ENCODE data around the gene PKD2. TPM values are rescaled to one million over a fixed set of nuclear protein-coding genes. Genes with fewer than 3 reads are reported as not detected.
"Not testable (repeated sequence)": the region's sequence is repeated elsewhere in the genome, so short reads cannot be mapped to it uniquely, and the experiment has no call there.

PKD2 gene
- total RNA-seq, 2 donors from 2014 or later = 58.1 to 93.8 TPM

DNA sequence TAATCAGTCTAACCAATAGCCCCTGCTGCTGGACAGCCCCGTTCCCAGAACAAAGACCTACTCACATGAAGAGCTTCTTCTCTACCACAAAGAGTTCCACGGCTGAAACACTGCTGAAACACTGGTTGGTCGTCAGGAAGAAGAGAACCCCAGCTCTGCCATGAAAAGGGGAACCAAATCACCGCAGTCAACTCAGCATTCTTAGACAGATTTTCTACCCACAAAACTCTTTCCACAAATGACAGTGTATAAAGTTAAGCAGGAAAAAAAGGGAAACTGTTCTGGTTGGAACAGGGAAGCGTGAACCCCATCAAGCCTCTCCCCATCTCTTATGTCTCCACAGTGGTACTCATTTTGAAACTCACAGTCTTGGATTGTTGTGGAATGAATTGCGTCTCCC, 93.7 kb downstream of the PKD2 start:
- DNase-seq (ENCODE audit: low spot score) = no peak
- intact Hi-C loops (cut with DNase I) = no loop called here

DNA sequence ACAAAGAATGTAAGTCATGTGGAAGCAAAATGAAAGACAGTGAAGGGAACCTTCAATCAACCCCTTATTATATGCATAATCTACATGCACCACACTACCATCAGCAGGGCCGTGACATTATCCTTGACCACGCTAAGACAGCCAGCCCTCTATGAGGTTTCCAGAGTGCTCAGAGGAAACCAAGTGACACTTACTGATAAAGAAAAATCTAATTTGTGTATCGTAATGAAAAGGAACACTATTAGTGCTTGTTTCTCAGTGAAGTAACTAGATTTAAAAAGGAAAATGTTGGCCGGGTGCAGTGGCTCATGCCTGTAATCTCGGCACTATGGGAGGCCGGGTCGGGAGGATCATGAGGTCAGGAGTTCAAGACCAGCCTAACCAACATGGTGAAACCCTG, 94.6 kb downstream of the PKD2 start:
- intact Hi-C loops (cut with DNase I) = no loop called here
- DNase-seq (ENCODE audit: low spot score) = no peak

DNA sequence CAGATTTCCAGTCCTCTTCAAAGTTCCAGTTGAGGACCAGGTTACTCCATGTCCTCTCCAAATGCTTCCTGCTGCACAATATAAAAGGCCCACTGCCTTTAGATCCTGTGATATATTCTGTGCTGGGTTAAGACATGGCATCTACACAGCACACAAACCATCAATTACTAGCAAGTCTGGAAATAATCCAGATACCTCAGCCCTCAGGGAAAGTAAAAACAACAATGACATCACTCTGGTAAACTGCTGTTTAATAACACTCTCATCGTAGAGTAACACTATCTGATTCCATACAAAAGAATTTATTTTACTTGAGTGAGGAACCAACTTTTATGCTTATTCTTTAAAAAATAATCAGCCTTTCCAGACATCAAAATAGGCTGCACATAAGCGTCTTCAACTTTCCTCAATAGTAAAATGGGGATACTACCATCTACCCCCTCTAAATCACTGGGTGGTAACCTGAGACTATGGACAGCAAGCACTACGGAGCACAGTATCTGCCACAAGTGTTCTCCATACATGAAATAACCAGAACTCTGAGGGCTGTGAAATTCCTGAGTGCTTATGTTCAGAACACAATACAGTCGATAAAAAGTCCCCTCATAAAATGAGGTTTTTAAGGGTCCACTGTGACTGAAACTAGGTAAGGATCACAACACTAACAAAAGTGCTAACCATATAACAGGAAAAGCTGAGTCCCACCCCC, 97.6 kb downstream of the PKD2 start:
- intact Hi-C loops (cut with DNase I) = no loop called here
- DNase-seq (ENCODE audit: low spot score) = no peak

DNA sequence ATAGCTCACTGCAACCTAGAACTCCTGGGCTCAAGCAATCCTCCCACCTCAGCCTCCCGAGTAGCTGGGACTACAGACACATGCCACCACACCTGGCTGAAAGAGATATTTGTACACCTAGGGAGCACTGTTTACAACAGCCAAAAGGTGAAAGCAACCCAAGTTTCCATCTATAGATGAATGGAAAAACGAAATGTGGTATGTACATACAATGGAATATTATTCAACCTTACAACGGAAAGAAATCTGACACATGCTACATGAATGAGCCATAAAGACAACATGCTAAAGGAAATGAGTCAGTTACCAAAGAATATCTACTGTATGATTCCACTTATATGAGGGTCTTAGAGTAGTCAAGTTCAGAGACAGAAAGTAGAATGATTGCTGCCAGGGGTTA, 98.8 kb downstream of the PKD2 start:
- intact Hi-C loops (cut with DNase I) = no loop called here

DNA sequence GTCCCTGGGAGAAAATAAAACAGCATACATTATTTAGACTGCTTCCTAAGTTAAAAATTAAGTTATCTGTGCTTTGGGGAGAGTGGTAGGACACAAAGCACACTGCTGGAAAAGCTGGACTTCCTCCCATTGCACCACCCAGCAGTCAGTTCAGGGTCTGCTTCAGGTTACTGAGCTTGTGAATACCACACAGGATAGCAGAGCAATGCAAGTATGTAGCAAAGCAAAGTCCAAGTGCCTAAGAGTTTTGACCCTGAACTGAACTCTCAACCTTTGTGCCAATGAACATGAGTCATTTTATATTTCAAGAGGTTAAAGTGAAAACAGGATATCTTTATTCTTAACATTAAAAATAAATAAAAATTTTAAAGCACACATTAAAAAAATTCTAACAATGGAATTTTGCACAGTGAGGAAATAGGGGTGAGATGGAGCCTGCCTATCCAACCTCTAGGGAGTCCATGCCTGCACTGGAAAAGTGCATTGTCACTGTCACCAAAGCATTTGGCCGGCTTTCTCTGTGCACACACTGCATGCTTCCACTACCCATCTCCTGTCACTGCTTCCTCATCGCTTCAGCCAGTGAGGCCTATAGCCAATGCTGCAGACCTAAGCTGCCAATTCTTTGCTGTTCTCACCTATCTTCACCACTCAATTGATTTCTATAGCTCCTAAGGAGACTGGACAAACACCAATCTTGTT, 100.1 kb downstream of the PKD2 start:
- DNase-seq (ENCODE audit: low spot score) = no peak
- intact Hi-C loops (cut with DNase I) = no loop called here

More for the DNA sequence above, 98.8 kb downstream of the PKD2 start:
- DNase-seq (ENCODE audit: low spot score) = no peak

DNA sequence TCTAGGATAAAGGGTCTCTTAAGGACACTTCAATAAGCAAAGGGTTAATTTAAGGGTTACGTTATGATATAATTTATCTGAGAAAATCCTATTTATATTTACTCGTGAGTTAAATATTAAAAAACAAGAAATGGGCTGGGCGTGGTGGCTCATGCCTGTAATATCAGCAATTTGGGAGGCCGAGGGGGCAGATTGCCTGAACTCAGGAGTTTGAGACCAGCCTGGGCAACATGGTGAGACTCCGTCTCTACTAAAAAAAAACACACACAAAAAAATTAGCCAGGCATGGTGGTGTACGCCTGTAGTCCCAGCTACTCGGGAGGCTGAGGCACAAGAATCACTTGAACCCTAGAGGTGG, 100.7 kb downstream of the PKD2 start:
- DNase-seq (ENCODE audit: low spot score); intact Hi-C loops (cut with DNase I): not testable (repeated sequence)

DNA sequence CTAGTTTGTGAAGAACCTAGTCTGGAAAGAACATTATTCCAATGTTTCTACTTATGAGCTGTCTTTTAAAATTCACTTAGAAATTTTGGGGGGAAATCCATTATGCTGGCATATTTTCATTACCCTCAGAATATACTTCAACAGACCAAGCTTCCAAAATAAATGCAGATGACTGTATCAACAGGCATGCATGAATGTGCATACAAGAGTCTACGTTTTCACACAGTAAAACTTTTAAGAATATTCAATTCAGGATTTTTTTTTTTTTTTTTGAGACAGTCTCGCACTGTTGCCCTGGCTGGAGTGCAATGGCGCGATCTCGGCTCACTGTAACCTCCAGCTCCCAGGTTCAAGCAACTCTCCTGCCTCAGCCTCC, 101.3 kb downstream of the PKD2 start:
- no peak for DNase-seq (ENCODE audit: low spot score)
- intact Hi-C loops (cut with DNase I) = no loop called here

DNA sequence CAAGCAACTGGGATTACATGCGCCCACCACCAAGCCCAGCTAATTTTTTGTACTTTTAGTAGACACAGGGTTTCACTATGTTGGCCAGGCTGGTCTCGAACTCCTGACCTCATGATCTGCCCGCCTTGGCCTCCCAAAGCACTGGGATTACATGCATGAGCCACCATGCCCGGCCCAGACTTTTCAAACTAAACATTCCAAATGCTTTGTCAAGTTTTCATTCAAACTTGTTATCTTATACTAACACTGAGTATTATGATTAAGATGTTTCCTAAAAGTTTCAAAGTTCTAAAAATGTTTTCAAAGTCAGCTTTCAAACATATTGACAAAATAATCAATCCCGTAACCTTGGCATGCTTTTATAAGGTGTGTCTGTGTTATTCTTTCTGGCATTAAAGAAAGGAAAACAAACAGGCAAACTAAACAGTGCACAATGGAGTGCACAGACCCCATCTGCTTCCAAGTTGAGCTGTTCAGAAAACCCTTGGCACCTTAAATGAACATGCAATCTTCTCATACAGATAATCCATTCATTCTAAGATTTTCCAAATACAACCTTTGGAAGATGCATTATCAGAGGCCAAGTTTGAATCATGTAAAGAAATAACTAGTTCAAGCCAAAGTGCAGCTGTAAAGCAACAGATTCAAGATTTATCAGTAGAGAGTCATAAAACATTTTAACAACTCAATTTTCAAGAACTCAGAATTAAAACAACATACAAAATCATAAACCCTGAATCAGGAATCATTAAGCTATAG, 101.9 kb downstream of the PKD2 start:
- no peak for DNase-seq (ENCODE audit: low spot score)
- intact Hi-C loops (cut with DNase I) = no loop called here

DNA sequence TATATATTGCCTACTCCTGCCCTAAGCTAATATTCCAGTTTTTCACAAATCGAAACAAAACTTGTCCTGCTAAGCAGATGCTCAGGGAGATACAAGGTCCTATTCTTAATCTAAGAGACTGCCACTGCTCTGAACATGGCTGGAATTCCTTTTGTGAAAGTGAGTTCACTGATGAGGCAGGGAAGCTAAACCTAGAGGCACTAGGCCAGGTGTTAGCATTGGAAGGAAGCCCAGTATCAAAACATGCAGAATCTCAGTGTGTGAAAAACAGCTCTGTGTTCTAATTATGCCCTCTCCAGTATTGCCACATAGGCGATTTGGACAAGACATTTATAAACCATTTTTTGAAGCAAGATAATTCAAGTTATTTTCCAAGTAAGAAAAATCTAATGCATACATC, 103.4 kb downstream of the PKD2 start:
- intact Hi-C loops (cut with DNase I) = no loop called here
- DNase-seq (ENCODE audit: low spot score) = no peak

DNA sequence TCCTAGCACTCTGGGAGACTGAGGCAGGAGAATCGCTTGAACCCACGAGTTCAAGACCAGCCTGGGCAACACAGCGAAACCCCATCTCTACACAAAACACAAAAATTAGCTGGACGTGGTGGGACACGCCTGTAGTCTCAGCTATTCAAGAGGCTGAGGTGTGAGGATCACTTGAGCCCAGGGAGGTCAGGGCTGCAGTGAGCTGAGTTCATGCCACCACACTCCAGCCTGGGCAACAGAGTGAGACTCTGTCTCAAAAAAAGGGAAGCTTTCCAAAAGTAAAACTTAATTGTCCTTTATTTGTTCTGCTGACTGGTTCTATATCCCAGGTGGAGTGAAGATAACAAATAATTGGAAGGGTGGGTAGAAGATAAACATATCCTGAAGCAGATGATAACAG, 105.4 kb downstream of the PKD2 start:
- intact Hi-C loops (cut with DNase I) = no loop called here
- DNase-seq (ENCODE audit: low spot score) = no peak

DNA sequence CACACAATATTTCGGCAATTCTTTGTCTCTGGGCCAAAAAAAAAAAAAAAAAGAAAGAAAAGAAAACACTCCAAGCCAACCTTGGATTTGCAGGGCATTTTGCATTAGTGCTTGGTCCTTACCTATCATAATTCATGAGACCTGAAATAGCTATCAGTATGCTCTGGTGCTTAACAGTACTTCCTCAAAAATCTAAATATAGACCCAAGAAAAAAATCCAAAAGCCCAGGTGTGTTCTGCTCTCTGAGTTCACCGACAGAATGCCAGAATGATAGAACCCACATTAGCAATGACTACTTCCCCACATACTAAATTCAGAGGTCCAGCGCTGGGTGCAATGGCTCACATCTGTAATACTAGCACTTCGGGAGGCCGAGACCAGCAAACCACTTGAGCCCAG, 108.2 kb downstream of the PKD2 start:
- intact Hi-C loops (cut with DNase I) = no loop called here

DNA sequence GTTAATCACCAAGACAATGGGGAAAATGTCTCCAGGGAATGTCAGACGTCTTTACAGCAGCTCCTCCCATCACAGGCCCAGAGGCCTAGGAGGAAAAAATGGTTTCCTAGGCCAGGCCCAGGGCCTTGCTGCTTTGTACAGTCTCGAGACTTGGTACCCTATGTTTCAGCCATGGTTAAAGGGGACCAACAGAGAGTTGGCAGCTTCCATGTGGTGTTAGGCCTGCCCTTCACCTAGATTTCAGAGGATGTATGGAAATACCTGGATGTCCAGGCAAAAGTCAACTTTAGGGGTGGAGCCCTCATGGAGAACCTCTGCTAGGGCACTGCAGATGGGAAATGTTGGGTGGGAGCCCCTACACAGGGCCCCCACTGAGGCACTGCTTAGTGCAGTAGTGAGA, 112.5 kb downstream of the PKD2 start:
- intact Hi-C loops (cut with DNase I) = no loop called here
- DNase-seq (ENCODE audit: low spot score) = no peak

More for the DNA sequence above, 108.2 kb downstream of the PKD2 start:
- DNase-seq (ENCODE audit: low spot score) = no peak

DNA sequence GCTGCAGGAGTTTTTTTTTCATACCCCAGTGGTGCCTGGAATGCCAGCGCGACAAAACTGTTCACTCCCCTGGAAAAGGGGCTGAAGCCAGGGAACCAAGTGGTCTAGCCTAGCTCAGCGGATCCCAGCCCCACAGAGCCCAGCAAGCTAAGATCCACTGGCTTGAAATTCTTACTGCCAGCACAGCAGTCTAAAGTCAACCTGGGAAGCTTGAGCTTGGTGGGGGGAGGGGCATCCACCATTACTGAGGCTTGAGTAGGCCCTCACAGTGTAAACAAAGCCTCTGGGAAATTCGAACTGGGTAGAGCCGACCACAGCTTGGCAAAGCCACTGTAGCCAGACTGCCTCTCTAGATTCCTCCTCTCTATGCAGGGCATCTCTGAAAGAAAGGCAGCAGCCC, 114.8 kb downstream of the PKD2 start:
- intact Hi-C loops (cut with DNase I); DNase-seq (ENCODE audit: low spot score): not testable (repeated sequence)

Other genes starting within 250 kb of the PKD2 start
- not detected for gene IBSP, start 208.1 kb upstream of the PKD2 start, total RNA-seq
- not detected for gene MEPE, start 174.7 kb upstream of the PKD2 start, total RNA-seq
- gene SPP1, start 31.9 kb upstream of the PKD2 start, total RNA-seq = 100 to 1,000 TPM; 179 to 553 TPM
- 1 to 10 TPM; 1.6 to 3.4 TPM for gene ABCG2, start 151.0 kb downstream of the PKD2 start, total RNA-seq